ENCODE results near the gene BAHCC1. TPM values are rescaled to one million over a fixed set of nuclear protein-coding genes. Genes with fewer than 3 reads are reported as not detected.

BAHCC1 gene
- total RNA-seq, 1 experiment from 2014 or later: 9.9 TPM

- BruUV-seq (replicated peaks): no TSS peak
- no peaks in the 10 kb centered on the region for H4K20me1 ChIP-seq (ENCODE audit: low read length)
- H3K9me3 ChIP-seq (ENCODE audit: low read length): no peaks in the 10 kb centered on the region
- ATAC-seq (no peak), DNase-seq (no peak)
- H3K27ac ChIP-seq (ENCODE audit: low read length): no peak overlapping the region
- POLR2A ChIA-PET (ENCODE audit: unreplicated experiment): no interaction called here
- H3K36me3 ChIP-seq (ENCODE audit: low read depth, low read length): no peaks in the 10 kb centered on the region
- H3K79me2 ChIP-seq (ENCODE audit: low read length): no peaks in the 10 kb centered on the region
- TF ChIP-seq EZH2 (IDR thresholded peaks at IDR 0.05; ENCODE audit: low read length, unreplicated experiment) (no peak), CTCF (conservative IDR thresholded peaks at IDR 0.05; ENCODE audit: low read depth, low read length) (no peak), EZH2phosphoT487 (IDR thresholded peaks at IDR 0.05; ENCODE audit: borderline replicate concordance, low read length) (no peak)
- H2AFZ ChIP-seq (ENCODE audit: low read length): no peak overlapping the region
- no peak overlapping the region for H3K4me3 ChIP-seq (ENCODE audit: low read length)
- intact Hi-C loops (cut with micrococcal nuclease): no loop called here
- CTCF ChIA-PET: no interaction called here
- no peaks in the 10 kb centered on the region for H3K9me2 ChIP-seq (replicated peaks; ENCODE audit: low read length)
- no peaks in the 10 kb centered on the region for H3K4me1 ChIP-seq (ENCODE audit: insufficient read depth, low read length)
- H3K9ac ChIP-seq (ENCODE audit: low read length): no peak overlapping the region
- no peak overlapping the region for H3K4me2 ChIP-seq (ENCODE audit: low read length)
- H3F3A ChIP-seq (ENCODE audit: low read length, unreplicated experiment): no peaks in the 10 kb centered on the region
- H3K27me3 ChIP-seq (ENCODE audit: low read length): no peaks in the 10 kb centered on the region
These were observed 107.3 kb downstream of the BAHCC1 start for GRCh38 chr17:81502471-81503017.

DNA sequence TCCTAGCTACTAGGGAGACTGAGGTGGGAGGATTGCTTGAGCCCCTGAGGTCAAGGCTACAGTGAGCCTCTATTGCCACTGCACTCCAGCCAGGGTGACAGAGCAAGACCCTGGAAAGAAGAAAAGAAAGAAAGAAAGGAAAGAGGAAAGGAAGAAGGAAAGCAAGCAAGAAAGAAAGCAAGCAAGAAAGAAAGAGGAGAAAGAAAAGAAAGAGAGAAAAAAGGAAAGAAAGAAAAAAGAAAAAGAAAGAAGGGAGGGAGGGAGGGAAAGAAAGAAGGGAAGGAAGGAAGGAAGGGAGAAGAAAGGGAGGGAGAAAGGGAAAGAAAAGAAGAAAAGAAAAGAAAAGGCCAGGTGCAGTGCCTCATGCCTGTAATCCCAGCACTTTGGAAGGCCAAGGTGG is 108.4 kb downstream of the BAHCC1 start:
- H3K9me2 ChIP-seq (replicated peaks; ENCODE audit: low read length): no peaks in the 10 kb centered on the region
- no peak overlapping the region for H3K4me3 ChIP-seq (ENCODE audit: low read length)

More for the DNA sequence above, 108.4 kb downstream of the BAHCC1 start:
- Histone ChIP-seq H3K9ac (ENCODE audit: low read length) (no peak overlapping the region), H3K79me2 (ENCODE audit: low read length) (no peaks in the 10 kb centered on the region), H3K27ac (ENCODE audit: low read length) (no peak overlapping the region), H3K4me2 (ENCODE audit: low read length) (no peak overlapping the region), H3K36me3 (ENCODE audit: low read depth, low read length) (no peaks in the 10 kb centered on the region), H3K9me3 (ENCODE audit: low read length) (no peaks in the 10 kb centered on the region), H3F3A (ENCODE audit: low read length, unreplicated experiment) (no peaks in the 10 kb centered on the region), H4K20me1 (ENCODE audit: low read length) (no peaks in the 10 kb centered on the region), H2AFZ (ENCODE audit: low read length) (no peak overlapping the region), H3K27me3 (ENCODE audit: low read length) (no peaks in the 10 kb centered on the region), H3K4me1 (ENCODE audit: insufficient read depth, low read length) (no peaks in the 10 kb centered on the region)
- ChIA-PET POLR2A (ENCODE audit: unreplicated experiment) (no interaction called here), CTCF (no interaction called here)
- intact Hi-C loops (cut with micrococcal nuclease): no loop called here
- ATAC-seq (no peak), DNase-seq (no peak)
- no TSS peak for BruUV-seq (replicated peaks)
- TF ChIP-seq EZH2 (IDR thresholded peaks at IDR 0.05; ENCODE audit: low read length, unreplicated experiment) (no peak), EZH2phosphoT487 (IDR thresholded peaks at IDR 0.05; ENCODE audit: borderline replicate concordance, low read length) (no peak), CTCF (conservative IDR thresholded peaks at IDR 0.05; ENCODE audit: low read depth, low read length) (no peak)
